IPS DF 4.7 (cell line): ENCODE results near the gene JAML.
A peak's percentile ranks its signal among the peaks of the same experiment; 100 is the strongest.

ENCODE experiments used
- DNase-seq: peaks from one replicate; pipeline ENCODE4 v3.0.0-alpha.2; 2013; ENCODE audit warnings: low spot score; ENCODE audit errors: extremely low read depth

The JAML gene

DNA sequence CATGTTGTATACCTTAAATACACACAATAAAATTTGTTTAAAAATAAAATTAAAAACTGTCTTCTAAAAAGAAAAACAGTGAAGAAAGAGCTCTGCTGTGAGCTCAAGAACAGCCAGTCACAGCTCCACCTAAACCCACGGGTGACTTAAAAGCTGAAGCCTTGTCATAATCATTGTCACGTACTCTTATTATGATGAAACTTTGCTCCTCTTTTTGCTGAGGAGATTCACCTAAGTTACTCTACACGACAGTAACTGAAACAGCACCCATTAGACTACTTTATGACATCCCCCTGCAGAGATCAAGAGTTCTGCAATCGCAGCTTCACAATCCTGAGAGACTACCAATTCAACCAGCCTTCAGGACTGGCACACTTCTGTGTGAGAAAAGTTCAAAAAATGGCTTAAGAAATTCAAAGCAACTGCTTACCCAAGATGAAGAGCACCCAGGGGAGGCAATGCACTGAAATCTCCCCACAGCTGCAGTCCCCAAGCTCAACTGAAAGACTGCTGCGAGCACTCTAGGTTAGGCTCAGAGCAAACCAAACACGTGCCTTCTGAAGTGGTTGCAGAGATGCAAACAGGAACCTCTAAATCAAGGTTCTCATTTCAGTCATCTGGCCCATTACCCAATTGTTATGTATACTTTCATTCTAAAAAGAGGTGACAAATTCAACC is at the start of gene JAML:
Gene JAML (minus strand): TSS at position 501 of the 678 bp plus-strand sequence. CDS start 10,145 bp downstream, outside the sequence.
- no peak for DNase-seq

DNA sequence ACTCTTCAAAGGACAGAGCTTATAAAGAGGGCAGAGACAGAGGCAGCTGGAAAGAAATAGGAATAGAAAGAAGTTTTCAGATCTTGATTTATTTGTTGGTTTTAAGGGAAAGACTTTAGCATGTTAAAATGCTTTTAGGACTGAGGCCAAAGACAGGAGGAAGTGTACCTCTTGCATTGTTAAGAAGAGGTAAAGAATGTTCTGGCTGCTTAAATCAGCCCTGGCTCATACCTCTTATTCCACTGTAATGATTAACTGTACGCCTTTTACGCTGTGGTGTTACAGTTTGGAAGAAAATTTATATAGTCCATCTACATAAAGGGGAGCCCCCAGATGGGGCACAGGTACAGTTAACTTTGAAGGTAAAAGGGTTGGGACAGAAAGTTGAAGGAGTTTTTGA is 49.4 kb upstream of the JAML start:
- no peak for DNase-seq

DNA sequence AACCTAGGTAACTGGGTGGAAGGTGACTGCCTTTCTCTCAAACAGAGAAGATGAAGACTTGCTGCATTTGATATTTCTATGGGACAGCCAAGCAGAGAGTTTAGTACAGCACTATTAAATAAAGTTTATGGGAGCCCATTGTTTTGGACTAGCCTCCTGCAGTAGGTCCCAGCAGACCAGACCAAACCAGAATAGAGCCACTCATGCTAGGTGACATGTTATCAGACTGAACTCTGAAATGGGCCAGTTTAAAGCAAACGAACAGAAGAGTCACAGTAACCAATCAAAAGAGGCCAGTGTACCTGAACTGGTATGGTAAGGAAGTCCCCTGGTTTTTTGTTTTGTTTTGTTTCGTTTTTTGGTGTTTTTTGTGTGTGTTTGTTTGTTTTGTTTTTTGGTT is 47.2 kb upstream of the JAML start:
- DNase-seq, result no peak

DNA sequence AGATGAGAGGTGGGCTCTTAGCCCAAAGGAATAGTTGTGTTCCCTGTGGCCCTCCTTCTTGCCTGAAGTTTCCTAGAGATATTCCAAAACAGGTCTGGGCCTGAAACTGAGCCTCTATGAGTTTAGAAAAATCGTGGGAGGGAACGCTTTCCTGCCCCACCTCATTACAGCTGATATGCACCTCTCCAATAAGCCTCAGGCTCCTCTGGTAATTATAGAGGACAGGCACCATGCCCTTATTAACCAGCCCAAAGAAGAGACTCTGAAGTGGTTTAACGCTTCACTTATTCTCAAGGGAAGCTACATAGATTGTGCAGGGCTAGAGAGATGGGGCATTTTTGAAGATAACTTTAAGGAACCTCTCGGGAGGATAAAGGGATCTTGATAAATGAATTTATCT is 42.7 kb upstream of the JAML start:
- DNase-seq, result no peak

GRCh38 chr11:118265954-118266353 is 41.1 kb upstream of the JAML start:
- DNase-seq, result no peak

DNA sequence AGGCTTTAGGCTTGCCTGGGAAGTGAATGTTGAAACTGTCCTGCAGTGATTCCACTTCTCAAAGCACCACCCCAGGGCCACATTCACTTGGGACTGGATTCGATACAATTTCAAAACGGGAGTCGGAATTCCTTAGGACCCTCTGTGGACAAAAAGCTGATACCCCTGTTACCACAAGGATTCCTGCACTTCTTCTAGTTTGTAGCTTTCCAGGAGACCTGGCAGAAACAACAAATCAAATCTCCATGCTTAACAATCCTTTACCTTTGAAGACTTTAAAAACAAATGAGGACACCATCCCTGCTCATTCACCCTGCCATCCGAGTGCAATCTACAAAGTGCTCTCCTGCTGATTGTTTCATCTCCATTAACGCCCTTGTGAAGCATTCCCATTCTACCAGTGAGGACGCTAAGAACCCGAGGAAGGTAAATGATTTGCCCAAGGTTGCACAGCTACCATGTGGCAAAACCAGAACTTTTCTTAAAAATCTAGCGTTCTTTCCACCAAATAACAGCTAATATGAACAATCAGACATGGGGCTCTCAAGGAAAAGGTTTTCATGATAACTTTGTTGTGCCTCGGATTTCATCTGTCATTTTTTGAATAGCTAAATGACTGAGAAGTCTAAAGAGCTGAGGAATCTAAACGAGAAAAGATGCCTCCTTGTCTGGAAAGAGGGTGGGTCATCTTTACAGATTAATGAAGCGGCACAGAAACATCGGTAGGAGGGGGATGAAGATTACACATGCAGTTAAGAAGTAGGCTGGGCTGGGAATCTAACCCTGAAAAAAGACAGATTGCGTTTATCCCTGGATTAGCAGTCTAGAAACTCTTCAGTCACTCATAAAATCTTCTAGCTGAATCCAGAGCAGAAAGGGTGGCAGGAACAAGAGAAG is 40.0 kb upstream of the JAML start:
- no peak for DNase-seq

DNA sequence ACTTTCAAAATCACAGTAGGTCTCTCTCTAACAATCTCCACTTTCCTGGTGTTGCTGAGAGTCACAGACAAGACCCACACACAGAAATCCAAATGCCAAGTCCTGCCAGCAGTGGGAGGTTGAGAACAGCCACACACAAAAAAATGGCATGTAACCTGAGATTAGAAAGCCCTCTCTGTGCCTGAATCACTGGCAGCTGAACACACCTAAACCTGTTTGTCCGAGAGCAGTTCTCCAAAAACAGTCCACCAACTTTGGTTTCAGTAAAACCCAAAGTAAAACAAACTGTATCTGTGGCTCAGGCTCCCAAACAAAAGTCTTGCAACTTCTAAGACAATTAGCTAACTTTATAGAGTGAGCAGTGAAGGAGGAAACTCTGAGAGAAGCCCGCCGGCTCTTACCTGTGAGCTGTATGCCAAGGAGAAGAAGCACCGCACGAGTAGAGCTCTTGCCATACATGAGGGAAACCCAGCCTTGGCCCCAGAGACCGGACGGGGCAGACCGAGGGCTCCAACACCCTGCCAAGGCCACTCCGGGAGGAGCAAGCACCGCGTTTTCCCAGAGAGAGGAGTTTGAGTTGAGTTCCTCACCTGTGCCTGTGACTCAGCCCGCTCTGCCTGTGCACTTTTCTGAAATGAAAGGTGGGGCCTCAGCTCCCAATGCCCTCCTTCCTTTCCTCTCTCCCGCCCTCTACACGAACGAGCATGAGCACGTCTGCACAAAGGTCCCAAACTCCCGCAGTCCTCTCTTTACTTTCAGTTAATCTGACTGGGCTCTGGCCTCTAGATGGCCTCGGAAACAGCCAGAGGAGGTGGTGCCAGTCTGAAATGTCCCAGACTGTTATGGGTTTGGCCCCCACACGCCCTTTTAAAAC is 39.1 kb upstream of the JAML start, which contains the start of gene MPZL2:
Gene MPZL2 (minus strand): TSS at position 603 of the 874 bp plus-strand sequence. CDS start 144 bp downstream, at position 459.
- DNase-seq, result no peak

- no peak for DNase-seq
These were observed 38.3 kb upstream of the JAML start for GRCh38 chr11:118263112-118263511.

- no peak for DNase-seq
These were observed 35.5 kb upstream of the JAML start for GRCh38 chr11:118260353-118260752.

DNA sequence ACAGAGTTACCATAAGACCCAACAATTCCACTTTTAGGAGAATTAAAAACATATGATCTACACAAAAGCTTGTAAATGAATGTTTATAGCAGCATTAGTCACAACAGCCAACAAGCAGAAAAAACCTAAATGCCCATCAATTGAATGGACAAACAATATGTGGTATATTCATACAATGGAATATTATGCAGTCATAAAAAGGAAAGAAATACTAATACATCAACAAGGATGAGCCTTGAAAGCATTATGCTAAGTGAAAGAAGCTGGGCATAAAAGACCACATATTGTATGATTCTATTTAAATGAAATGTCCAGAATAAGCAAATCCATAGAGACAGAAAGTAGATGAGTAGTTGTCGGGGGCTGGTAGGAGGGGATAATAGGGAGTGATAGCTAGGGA is 34.3 kb upstream of the JAML start:
- DNase-seq, result no peak

- DNase-seq, result no peak
These were observed 33.6 kb upstream of the JAML start for GRCh38 chr11:118258410-118258809.

GRCh38 chr11:118252688-118253087 is 27.9 kb upstream of the JAML start:
- DNase-seq, result no peak

DNA sequence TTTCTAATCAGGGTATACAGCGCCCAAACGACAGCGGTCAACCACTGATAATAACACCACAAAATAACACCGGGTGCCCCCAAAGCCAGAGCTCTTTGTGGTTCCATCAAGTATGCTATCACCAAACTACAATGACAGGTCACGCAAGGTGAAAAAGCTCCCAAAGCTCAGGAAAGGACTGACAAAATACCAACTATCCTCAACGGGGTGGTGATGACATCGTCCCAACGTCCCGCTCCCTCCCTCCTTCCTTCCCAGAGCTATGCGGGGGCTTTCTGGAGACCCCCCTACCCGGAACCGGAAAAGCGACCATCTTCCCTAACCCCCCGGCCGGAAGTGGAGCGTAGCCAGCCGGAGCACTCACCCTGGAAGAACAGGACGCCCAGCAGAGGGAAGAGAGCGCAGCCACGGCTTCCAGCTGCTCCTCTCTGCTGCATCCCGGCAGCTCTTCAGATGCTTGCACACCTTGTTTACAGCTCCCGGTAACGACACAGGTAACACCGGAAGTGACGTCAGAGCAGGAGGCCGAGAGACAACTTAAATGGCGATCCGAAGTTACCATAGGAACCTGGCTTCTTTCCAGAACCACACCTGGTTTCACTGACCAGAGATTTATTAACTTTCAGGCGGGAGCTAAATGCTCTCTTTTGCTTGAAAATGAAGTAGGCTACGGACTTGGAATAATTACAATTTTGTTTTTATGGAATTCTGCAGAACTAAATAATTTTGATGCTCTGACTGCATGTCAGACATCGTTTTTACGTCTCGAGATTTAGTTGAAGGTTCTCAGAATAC is 27.2 kb upstream of the JAML start, which contains the start of gene MPZL3:
Gene MPZL3 (minus strand): TSS at position 508 of the 795 bp plus-strand sequence. CDS start 71 bp downstream, at position 437.
- peak; percentile 71 for DNase-seq

- DNase-seq, result no peak
These were observed 22.2 kb upstream of the JAML start for GRCh38 chr11:118247041-118247440.

DNA sequence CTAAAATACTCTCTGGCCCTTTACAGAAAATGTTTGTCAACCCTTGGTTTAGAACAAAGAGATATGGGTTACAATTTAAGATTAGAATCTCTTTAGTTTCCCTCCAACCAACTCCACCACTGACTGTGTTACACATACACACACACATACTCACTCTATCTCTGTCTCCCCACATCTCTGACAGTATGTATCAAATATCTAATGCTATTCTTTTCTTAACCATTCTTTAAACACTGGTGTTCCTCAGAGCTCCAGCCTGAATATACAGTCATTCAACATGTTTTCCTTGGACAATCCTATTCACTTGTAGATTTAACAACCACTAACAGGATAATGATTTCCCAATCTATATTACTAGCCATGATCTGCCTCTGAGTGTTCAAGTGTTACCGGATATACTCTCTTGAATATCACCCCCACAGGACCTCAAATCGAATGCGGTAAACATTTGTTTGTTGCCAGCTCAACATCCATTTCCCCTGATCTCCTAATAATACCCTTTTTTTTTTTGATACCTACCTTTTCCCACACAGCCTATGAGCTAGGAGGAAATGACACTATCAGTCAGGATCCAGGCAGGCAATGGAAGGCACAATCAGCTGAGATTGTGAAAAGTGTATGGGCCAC is 21.2 kb upstream of the JAML start:
- DNase-seq, result no peak

DNA sequence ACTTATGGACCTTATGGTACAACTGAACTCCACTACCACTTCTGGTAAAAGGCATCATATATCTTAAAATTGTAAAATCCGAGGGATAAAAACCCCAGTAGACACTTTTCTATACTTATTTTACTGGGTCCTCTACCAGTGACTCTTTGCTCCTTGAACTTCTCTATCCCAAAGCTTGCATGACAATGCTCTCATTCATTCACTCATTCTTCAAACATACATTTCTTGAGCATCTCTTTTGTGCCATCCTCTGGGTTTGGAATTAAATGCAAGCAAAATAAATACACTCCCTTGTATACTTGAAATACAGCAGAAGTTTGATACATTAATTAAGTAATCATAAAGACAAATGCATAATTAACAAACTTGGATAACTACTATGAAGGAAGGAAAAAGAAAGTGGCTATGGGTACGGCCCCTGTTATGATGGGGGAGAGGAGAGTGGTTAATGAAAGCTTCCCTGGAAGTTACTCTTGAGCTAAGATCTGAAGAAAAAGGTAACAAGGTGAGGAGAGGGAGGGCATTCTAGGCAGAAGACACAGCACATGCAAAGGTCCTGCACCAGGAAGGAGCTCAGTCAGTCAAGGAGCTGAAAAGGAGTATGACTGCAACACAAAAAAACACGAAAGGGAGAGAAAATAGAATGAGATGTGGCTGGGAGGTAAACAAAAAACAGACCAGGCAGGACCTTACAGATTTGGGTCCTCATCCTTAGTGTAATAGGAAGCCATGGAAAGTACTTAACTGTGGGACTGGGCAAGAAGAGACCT is 19.4 kb upstream of the JAML start:
- DNase-seq, result no peak

DNA sequence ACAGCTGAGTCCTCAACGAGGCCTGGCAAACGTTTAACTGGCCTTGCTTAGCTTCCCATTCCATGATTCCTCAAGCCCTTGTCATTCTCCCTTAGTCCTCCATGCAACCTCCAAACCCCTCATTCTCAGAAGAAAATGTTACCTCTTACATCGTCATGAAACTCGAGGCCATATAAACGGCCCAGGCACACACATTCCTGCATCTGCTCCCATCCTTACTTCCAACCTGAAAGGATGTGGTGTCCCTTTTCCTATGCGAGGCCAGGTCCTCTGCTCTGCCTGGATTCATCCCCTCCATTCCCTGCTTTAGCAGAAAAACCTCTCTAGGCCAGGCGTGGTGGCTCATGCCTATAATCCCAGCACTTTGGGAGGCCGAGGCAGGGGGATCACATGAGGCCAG is 18.4 kb upstream of the JAML start:
- no peak for DNase-seq

GRCh38 chr11:118241764-118242098 is 16.9 kb upstream of the JAML start:
- DNase-seq, result no peak

DNA sequence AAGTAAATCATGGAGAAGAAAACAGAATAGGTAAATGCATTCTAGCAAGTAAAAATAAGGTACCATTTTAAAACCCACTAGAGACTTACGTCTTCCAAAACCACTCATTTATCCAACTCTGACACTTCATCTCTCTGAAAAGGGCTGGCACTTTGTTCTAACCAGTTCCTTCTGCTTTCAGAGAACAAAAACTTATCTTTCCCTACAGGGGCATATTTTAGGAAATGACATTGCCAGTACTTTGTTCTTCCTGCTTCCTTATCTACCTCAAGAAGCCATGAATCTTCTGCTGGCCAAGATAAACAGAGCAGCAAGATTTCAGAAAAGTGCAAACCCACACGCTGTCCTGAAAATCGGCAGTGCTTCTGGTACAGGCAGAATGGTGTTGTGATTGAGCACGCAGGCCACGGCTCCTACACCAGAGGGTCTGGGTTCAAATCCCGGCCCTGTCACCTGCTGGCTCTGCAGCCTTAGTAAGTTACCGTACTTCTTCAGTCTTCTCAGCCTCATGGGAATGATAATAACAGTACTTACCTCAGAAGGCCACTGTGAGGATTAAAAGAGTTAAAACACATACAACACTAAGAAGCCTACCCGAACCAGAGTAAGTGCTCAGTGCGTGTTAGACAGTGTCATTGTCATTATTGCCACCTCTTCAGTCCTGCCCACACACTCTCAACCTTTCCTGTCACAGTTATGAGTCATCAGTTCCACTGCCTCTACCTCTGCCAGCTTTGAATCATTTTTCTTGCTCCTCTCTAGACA is 16.4 kb upstream of the JAML start:
- no peak for DNase-seq
